OCI-LY1 (cell line): ENCODE measurements around the gene CDH4.

Source experiments
- H2AFZ ChIP-seq: fragments of 200-600 bp; sonication (generic), shearing (Covaris generic); 2 replicates; pipeline ENCODE4 v1.6.0; 2014; ENCODE audit warnings: antibody characterized with exemption, mild to moderate bottlenecking, low read length
- H3F3A ChIP-seq: fragments of 200-600 bp; sonication (generic), shearing (Covaris generic); 2 replicates; pipeline ENCODE4 v1.6.0; 2014; ENCODE audit warnings: mild to moderate bottlenecking, antibody characterized with exemption, low read length, moderate library complexity; ENCODE audit not compliant: insufficient read depth
- H3K27ac ChIP-seq: fragments of 200-600 bp; sonication (generic); 2 replicates; pipeline ENCODE4 v1.5.1; 2014; ENCODE audit warnings: low read length, mixed run types, mild to moderate bottlenecking, low read depth; ENCODE audit not compliant: poor library complexity, severe bottlenecking
- H3K27me3 ChIP-seq: fragments of 200-600 bp; sonication (generic); 2 replicates; pipeline ENCODE4 v1.6.0; 2014; ENCODE audit warnings: antibody characterized with exemption, mild to moderate bottlenecking, low read length, moderate library complexity; ENCODE audit not compliant: insufficient read depth
- H3K36me3 ChIP-seq: fragments of 200-600 bp; sonication (generic); 2 replicates; pipeline ENCODE4 v1.6.1; 2014; ENCODE audit warnings: mild to moderate bottlenecking, antibody characterized with exemption, low read length, moderate library complexity, mixed read lengths; ENCODE audit not compliant: insufficient read depth
- H3K4me1 ChIP-seq: fragments of 200-600 bp; sonication (generic); 2 replicates; pipeline ENCODE4 v1.5.1; 2014; ENCODE audit warnings: mild to moderate bottlenecking, low read length, moderate library complexity; ENCODE audit not compliant: insufficient read depth, severe bottlenecking
- H3K4me2 ChIP-seq: fragments of 200-600 bp; sonication (generic), shearing (Covaris generic); 2 replicates; pipeline ENCODE4 v1.6.1; 2014; ENCODE audit warnings: low read length
- H3K4me3 ChIP-seq: fragments of 200-600 bp; sonication (generic); 2 replicates; pipeline ENCODE4 v1.5.1; 2014; ENCODE audit warnings: low read length, low read depth, mild to moderate bottlenecking, mixed read lengths; ENCODE audit not compliant: poor library complexity, severe bottlenecking
- H3K79me2 ChIP-seq: fragments of 200-600 bp; shearing (Covaris generic); 2 replicates; pipeline ENCODE4 v1.6.1; 2016; ENCODE audit warnings: mixed run types, low read length, mixed read lengths; ENCODE audit not compliant: insufficient read depth
- H3K9ac ChIP-seq: fragments of 200-600 bp; sonication (generic), shearing (Covaris generic); 2 replicates; pipeline ENCODE4 v1.6.1; 2014; ENCODE audit warnings: mild to moderate bottlenecking, low read length, mixed read lengths
- H3K9me2 ChIP-seq: fragments of 200-600 bp; sonication (generic), shearing (Covaris generic); 2 replicates; pipeline ENCODE4 v1.6.1; 2014; ENCODE audit warnings: low read depth, mild to moderate bottlenecking, low read length, mixed read lengths
- H3K9me3 ChIP-seq: fragments of 200-600 bp; shearing (Covaris generic); 2 replicates; pipeline ENCODE4 v1.6.1; 2014; ENCODE audit warnings: low read length, mixed read lengths
- H4K20me1 ChIP-seq: fragments of 200-600 bp; sonication (generic), shearing (Covaris generic); 2 replicates; pipeline ENCODE4 v1.6.0; 2016; ENCODE audit warnings: mild to moderate bottlenecking, low read length; ENCODE audit not compliant: insufficient read depth
- EZH2 ChIP-seq: fragments of 200-600 bp; sonication (generic), shearing (Covaris generic); IDR thresholded peaks from 2 replicates; pipeline ENCODE4 v1.8.0; 2017; ENCODE audit warnings: borderline replicate concordance, mixed run types, mild to moderate bottlenecking, antibody characterized with exemption, low read length, moderate library complexity, mixed read lengths
- TF ChIP-seq, protein P1 (sequence below): fragments of 200-600 bp; sonication (generic), shearing (Covaris generic); IDR thresholded peaks from 2 replicates; pipeline ENCODE4 v1.5.1; 2017; ENCODE audit warnings: mild to moderate bottlenecking, antibody characterized with exemption, low read length, moderate library complexity, mixed read lengths

The CDH4 gene

DNA sequence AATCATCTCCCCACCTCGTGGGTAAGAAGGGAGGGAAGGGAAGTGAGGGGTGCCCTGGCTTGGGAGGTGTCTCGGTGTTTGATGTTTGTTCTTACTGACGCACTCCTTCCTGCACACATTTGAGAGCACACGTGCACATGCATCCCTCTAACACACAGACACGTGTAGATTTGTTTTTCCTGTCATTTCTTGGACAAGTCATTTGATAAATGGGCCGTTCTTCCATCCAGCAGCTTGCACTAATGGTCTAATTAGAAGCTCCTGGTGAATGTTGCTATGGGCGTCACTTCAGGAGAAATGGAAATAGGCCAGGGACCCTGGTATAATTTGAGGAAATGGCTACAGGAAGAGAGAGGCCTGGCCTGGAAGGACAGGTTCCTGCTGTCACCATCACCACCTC, 352.5 kb downstream of the CDH4 start:
- no peaks in the 10 kb centered on the region for H3F3A ChIP-seq
- no peaks in the 10 kb centered on the region; the same call in 1 of the 2 replicates for H3K27me3 ChIP-seq
- no peaks in the 10 kb centered on the region for H3K9me3 ChIP-seq
- no peaks in the 10 kb centered on the region for H3K9me2 ChIP-seq
- no peak overlapping the region for H3K4me2 ChIP-seq
- H3K27ac ChIP-seq: no peak overlapping the region
- TF ChIP-seq EZH2: no peak
- TF ChIP-seq, protein P1, sequence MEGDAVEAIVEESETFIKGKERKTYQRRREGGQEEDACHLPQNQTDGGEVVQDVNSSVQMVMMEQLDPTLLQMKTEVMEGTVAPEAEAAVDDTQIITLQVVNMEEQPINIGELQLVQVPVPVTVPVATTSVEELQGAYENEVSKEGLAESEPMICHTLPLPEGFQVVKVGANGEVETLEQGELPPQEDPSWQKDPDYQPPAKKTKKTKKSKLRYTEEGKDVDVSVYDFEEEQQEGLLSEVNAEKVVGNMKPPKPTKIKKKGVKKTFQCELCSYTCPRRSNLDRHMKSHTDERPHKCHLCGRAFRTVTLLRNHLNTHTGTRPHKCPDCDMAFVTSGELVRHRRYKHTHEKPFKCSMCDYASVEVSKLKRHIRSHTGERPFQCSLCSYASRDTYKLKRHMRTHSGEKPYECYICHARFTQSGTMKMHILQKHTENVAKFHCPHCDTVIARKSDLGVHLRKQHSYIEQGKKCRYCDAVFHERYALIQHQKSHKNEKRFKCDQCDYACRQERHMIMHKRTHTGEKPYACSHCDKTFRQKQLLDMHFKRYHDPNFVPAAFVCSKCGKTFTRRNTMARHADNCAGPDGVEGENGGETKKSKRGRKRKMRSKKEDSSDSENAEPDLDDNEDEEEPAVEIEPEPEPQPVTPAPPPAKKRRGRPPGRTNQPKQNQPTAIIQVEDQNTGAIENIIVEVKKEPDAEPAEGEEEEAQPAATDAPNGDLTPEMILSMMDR: no peak
- no peaks in the 10 kb centered on the region for H3K4me1 ChIP-seq
- no peaks in the 10 kb centered on the region for H4K20me1 ChIP-seq
- H2AFZ ChIP-seq: no peak overlapping the region
- H3K79me2 ChIP-seq: no peaks in the 10 kb centered on the region
- H3K4me3 ChIP-seq: no peak overlapping the region
- no peaks in the 10 kb centered on the region for H3K36me3 ChIP-seq
- no peak overlapping the region for H3K9ac ChIP-seq

DNA sequence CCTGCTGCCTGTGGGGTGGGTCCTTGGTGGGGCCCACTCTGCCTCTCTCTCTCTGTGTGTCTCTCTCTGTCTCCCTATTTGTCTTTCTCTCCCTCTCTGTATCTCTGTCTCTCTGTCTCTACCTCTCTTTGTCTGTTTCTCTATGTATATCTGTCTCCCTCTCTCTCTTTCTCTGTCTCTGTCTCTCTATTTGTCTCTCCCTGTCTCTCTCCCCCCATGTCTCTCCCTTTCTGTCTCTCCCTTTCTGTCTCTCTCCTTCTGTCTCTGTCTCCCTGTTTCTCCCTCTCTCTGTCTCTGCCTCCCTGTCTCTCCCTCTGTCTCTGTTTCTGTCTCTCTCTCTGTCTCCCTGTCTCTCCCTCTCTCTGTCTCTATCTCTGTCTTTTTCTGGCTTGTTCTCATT, 353.2 kb downstream of the CDH4 start:
- Histone ChIP-seq H3K4me2 (no peak overlapping the region), H3K27me3 (no peaks in the 10 kb centered on the region; the same call in 1 of the 2 replicates), H3K27ac (no peak overlapping the region), H3K79me2 (no peaks in the 10 kb centered on the region), H3K4me1 (no peaks in the 10 kb centered on the region), H4K20me1 (no peaks in the 10 kb centered on the region), H3F3A (no peaks in the 10 kb centered on the region), H2AFZ (no peak overlapping the region), H3K4me3 (no peak overlapping the region), H3K9ac (no peak overlapping the region), H3K9me2 (no peaks in the 10 kb centered on the region), H3K36me3 (no peaks in the 10 kb centered on the region), H3K9me3 (no peaks in the 10 kb centered on the region)
- TF ChIP-seq, protein P1: no peak
- TF ChIP-seq EZH2: no peak

DNA sequence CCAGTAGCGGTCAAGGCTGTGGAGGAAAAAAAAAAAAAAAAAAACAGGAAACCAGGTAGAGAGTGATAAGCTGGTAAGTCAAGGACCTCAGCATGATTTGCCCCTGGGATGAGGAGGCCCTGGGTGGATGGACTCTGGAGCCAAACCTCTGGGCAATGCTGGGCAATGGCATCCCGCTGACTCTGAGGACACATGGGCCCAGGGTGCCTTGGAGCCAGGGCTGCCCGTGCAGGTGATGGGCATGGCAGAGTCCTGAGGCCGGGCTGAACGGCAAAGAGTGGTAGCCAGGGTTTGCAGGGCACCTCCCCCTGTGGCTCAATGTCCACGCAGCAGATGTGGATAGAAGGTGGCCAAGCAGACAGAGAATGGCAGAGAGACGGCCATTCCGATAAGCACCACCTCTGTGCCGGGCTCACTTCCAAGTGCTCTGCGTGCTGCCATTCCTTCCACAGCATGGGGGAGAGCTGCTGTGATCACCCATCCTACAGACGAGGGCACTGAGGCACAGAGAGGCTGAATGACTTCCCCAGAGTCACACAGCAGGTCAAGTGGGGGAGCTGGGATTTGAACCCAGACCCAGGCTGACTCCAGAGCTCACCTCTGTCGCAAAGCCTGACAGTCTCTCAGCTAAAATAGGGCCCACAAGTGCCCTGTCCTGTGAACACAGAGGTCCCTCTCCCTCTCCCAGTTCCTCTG, 353.9 kb downstream of the CDH4 start:
- Histone ChIP-seq H3K27ac (no peak overlapping the region), H3K9me2 (no peaks in the 10 kb centered on the region), H3K4me1 (no peaks in the 10 kb centered on the region), H3K27me3 (no peaks in the 10 kb centered on the region; the same call in 1 of the 2 replicates), H4K20me1 (no peaks in the 10 kb centered on the region), H3F3A (no peaks in the 10 kb centered on the region), H3K4me2 (no peak overlapping the region), H3K79me2 (no peaks in the 10 kb centered on the region), H2AFZ (no peak overlapping the region), H3K4me3 (no peak overlapping the region), H3K9me3 (no peaks in the 10 kb centered on the region), H3K9ac (no peak overlapping the region), H3K36me3 (no peaks in the 10 kb centered on the region)
- TF ChIP-seq, protein P1: no peak
- TF ChIP-seq EZH2: no peak
